H9 (cell line): ENCODE results near the gene PPARD. TPM values are rescaled to one million over a fixed set of nuclear protein-coding genes. Genes with fewer than 3 reads are reported as not detected.

Experiments
- DNase-seq: peaks from one replicate; pipeline ENCODE4 v3.0.0-alpha.2; 2017
- H2AFZ ChIP-seq: one replicate; pipeline ENCODE4 v1.6.1; 2013; ENCODE audit warnings: mild to moderate bottlenecking, low read length, control low read depth, moderate library complexity
- H2AK5ac ChIP-seq: 2 replicates; pipeline ENCODE4 v1.6.1; 2013; ENCODE audit warnings: low read length, control low read depth, mixed read lengths; ENCODE audit not compliant: insufficient read length
- H2BK120ac ChIP-seq: one replicate; pipeline ENCODE4 v1.6.1; 2013; ENCODE audit warnings: low read depth, mild to moderate bottlenecking, low read length, control low read depth, inconsistent platforms; ENCODE audit not compliant: poor library complexity, severe bottlenecking
- H2BK12ac ChIP-seq: 2 replicates; pipeline ENCODE4 v1.6.1; 2013; ENCODE audit warnings: low read length, control low read depth, mixed read lengths, low read depth; ENCODE audit not compliant: insufficient read length
- H2BK15ac ChIP-seq: 2 replicates; pipeline ENCODE4 v1.6.1; 2013; ENCODE audit warnings: low read depth, low read length, control low read depth
- H2BK20ac ChIP-seq: one replicate; pipeline ENCODE4 v1.6.1; 2013; ENCODE audit warnings: low read depth, mild to moderate bottlenecking, low read length, control low read depth, inconsistent platforms; ENCODE audit not compliant: poor library complexity, severe bottlenecking
- H2BK5ac ChIP-seq: 2 replicates; pipeline ENCODE4 v1.6.1; 2013; ENCODE audit warnings: low read length, control low read depth, mixed read lengths; ENCODE audit not compliant: insufficient read length
- H3K14ac ChIP-seq: 2 replicates; pipeline ENCODE4 v1.6.1; 2013; ENCODE audit warnings: low read length, control low read depth; ENCODE audit not compliant: insufficient read depth
- H3K18ac ChIP-seq: 2 replicates; pipeline ENCODE4 v1.6.1; 2013; ENCODE audit warnings: low read depth, mild to moderate bottlenecking, mixed read lengths, low read length, control low read depth; ENCODE audit not compliant: insufficient read length
- H3K23ac ChIP-seq: 2 replicates; pipeline ENCODE4 v1.6.1; 2013; ENCODE audit warnings: low read length, control low read depth, mixed read lengths, low read depth; ENCODE audit not compliant: insufficient read length
- H3K23me2 ChIP-seq: 2 replicates; pipeline ENCODE4 v1.6.1; 2013; ENCODE audit warnings: low read depth, mild to moderate bottlenecking, mixed read lengths, low read length, control low read depth; ENCODE audit not compliant: insufficient read length, poor library complexity, severe bottlenecking
- H3K27ac ChIP-seq: 2 replicates; pipeline ENCODE4 v1.5.1; 2013; ENCODE audit warnings: low read length, control low read depth, mixed read lengths, low read depth; ENCODE audit not compliant: insufficient read length
- H3K27me3 ChIP-seq: 2 replicates; pipeline ENCODE4 v1.6.1; 2013; ENCODE audit warnings: low read length, control low read depth, inconsistent platforms; ENCODE audit not compliant: insufficient read depth
- H3K4ac ChIP-seq: 2 replicates; pipeline ENCODE4 v1.6.1; 2013; ENCODE audit warnings: low read depth, mild to moderate bottlenecking, control low read depth, inconsistent platforms, low read length, moderate library complexity
- H3K4me1 ChIP-seq: 2 replicates; pipeline ENCODE4 v1.6.1; 2013; ENCODE audit warnings: low read length, control low read depth, inconsistent platforms; ENCODE audit not compliant: insufficient read depth
- H3K4me2 ChIP-seq: 2 replicates; pipeline ENCODE4 v1.6.1; 2013; ENCODE audit warnings: low read length, control low read depth, mixed read lengths; ENCODE audit not compliant: insufficient read length, insufficient read depth
- H3K56ac ChIP-seq: 2 replicates; pipeline ENCODE4 v1.6.1; 2013; ENCODE audit warnings: low read depth, mild to moderate bottlenecking, mixed read lengths, low read length, control low read depth; ENCODE audit not compliant: insufficient read length
- H3K79me1 ChIP-seq: 2 replicates; pipeline ENCODE4 v1.6.1; 2013; ENCODE audit warnings: low read depth, mild to moderate bottlenecking, moderate library complexity, low read length, control low read depth, inconsistent platforms; ENCODE audit not compliant: insufficient read depth, poor library complexity, severe bottlenecking
- H3K79me2 ChIP-seq: 2 replicates; pipeline ENCODE4 v1.6.1; 2013; ENCODE audit warnings: low read length, control low read depth, inconsistent platforms; ENCODE audit not compliant: insufficient read depth
- H3K9ac ChIP-seq: 2 replicates; pipeline ENCODE4 v1.6.1; 2013; ENCODE audit warnings: low read length, control low read depth, mixed read lengths; ENCODE audit not compliant: insufficient read length; ENCODE audit errors: extremely low read depth
- H3K9me3 ChIP-seq: one replicate; pipeline ENCODE4 v1.6.1; 2013; ENCODE audit warnings: low read depth, low read length, inconsistent platforms; ENCODE audit not compliant: control insufficient read depth
- H3T11ph ChIP-seq: one replicate; pipeline ENCODE4 v1.6.1; 2013; ENCODE audit warnings: mild to moderate bottlenecking, low read length, control low read depth, inconsistent platforms
- H4K20me1 ChIP-seq: one replicate; pipeline ENCODE4 v1.6.1; 2013; ENCODE audit not compliant: control insufficient read depth, insufficient read length, insufficient read depth
- H4K5ac ChIP-seq: 2 replicates; pipeline ENCODE4 v1.6.1; 2013; ENCODE audit warnings: low read depth, mild to moderate bottlenecking, mixed read lengths, low read length, control low read depth; ENCODE audit not compliant: insufficient read length
- H4K8ac ChIP-seq: replicated peaks from 2 replicates; pipeline ENCODE4 v1.6.1; 2013; ENCODE audit warnings: low read length, control low read depth, mixed read lengths, low read depth; ENCODE audit not compliant: insufficient read length
- H4K91ac ChIP-seq: 2 replicates; pipeline ENCODE4 v1.6.1; 2013; ENCODE audit warnings: low read depth, mild to moderate bottlenecking, moderate library complexity, mixed read lengths, low read length, control low read depth; ENCODE audit not compliant: insufficient read length
- H3K27ac Mint-ChIP-seq, 3 experiments: 2 replicates in 2 of 3; 3 replicates in 1 of 3; pipeline ENCODE4 v1.8.0; 2020 to 2021; ENCODE audit warnings: mixed read lengths in 3 of 3, mild to moderate bottlenecking in 1 of 3, moderate library complexity in 1 of 3
- H3K27me3 Mint-ChIP-seq: 2 replicates; pipeline ENCODE4 v1.8.0; 2021; ENCODE audit warnings: low read depth, mild to moderate bottlenecking, moderate library complexity, mixed read lengths
- H3K36me3 Mint-ChIP-seq, 3 experiments: 2 replicates in 2 of 3; 3 replicates in 1 of 3; pipeline ENCODE4 v1.8.0; 2020 to 2021; ENCODE audit warnings: low read depth in 3 of 3, mixed read lengths in 3 of 3; ENCODE audit not compliant: insufficient read depth in 1 of 3
- H3K4me1 Mint-ChIP-seq, 2 experiments: 2 replicates each; pipeline ENCODE4 v1.8.0; 2020; ENCODE audit warnings: mixed read lengths in 2 of 2
- H3K4me3 Mint-ChIP-seq, 2 experiments: 2 replicates in 1 of 2; 3 replicates in 1 of 2; pipeline ENCODE4 v1.8.0; 2020 to 2021; ENCODE audit warnings: mild to moderate bottlenecking in 2 of 2, mixed read lengths in 2 of 2, moderate library complexity in 1 of 2
- H3K9me3 Mint-ChIP-seq, 2 experiments: 2 replicates in 1 of 2; 3 replicates in 1 of 2; pipeline ENCODE4 v1.8.0; 2020; ENCODE audit warnings: mild to moderate bottlenecking in 2 of 2, mixed read lengths in 2 of 2, moderate library complexity in 1 of 2
- CTCF ChIP-seq: fragments of 200-600 bp; sonication (generic); conservative IDR thresholded peaks from 3 replicates; pipeline ENCODE4 v1.8.0; 2021; ENCODE audit warnings: antibody characterized with exemption, mild to moderate bottlenecking
- WGBS: extraction: QIAGEN DNeasy Blood & Tissue Kit; methylation state at CpG from one replicate; pipeline ENCODE4 v1.1.7; 2013; ENCODE audit warnings: missing lambda C conversion rate, low lambda C conversion rate, mixed read lengths; ENCODE audit not compliant: insufficient read length; ENCODE audit errors: extremely low coverage; 5-methylcytosine and 5-hydroxymethylcytosine counted together
- total RNA-seq: library from RNA; stranded (reverse); gene quantifications from 2 replicates; pipeline ENCODE4 v1.2.1, GENCODE V29; 2021

The PPARD gene
- total RNA-seq, 1 experiment from 2014 or later: 11.7 TPM

GRCh38 chr6:35465646-35466045, 123.3 kb downstream of the PPARD start:
- TF ChIP-seq CTCF: no peak
- Mint-ChIP-seq H3K9me3 (peaks cover 5 to 7% of the 10 kb centered on the region in 2 experiments; a peak in 4 of 5 replicates), H3K36me3 (peaks cover 36 to 71% (median 64%) of the 10 kb centered on the region in 3 experiments), H3K27me3 (peaks cover 6% of the 10 kb centered on the region), H3K4me1 (peaks cover 18 to 22% of the 10 kb centered on the region in 2 experiments), H3K4me3 (no peak overlapping the region), H3K27ac (no peak overlapping the region)
- no peak overlapping the region for H4K8ac ChIP-seq
- H3K14ac ChIP-seq: no peak overlapping the region
- no peak overlapping the region for H4K91ac ChIP-seq
- H2BK5ac ChIP-seq: no peak overlapping the region
- H3K79me1 ChIP-seq: peaks cover 3% of the 10 kb centered on the region
- H2BK15ac ChIP-seq: no peak overlapping the region
- H3K56ac ChIP-seq: no peak overlapping the region
- H3K4ac ChIP-seq: no peak overlapping the region
- H3K9ac ChIP-seq: no peak overlapping the region
- H3K27me3 ChIP-seq: no peaks in the 10 kb centered on the region
- no peak overlapping the region for H2AFZ ChIP-seq
- no peaks in the 10 kb centered on the region for H3K9me3 ChIP-seq
- no peak overlapping the region for H2BK20ac ChIP-seq
- no peak for DNase-seq
- no peak overlapping the region for H3T11ph ChIP-seq
- no peak overlapping the region for H2BK12ac ChIP-seq
- H2BK120ac ChIP-seq: no peak overlapping the region
- H3K4me1 ChIP-seq: peaks cover 3% of the 10 kb centered on the region; the same call in 1 of the 2 replicates
- H3K23ac ChIP-seq: no peak overlapping the region
- H2AK5ac ChIP-seq: no peak overlapping the region
- no peak overlapping the region for H3K4me2 ChIP-seq
- no CpG with 5 or more reads among the region's 1 CpG for WGBS
- peaks cover 19% of the 10 kb centered on the region; the same call in 1 of the 2 replicates for H3K79me2 ChIP-seq
- H4K5ac ChIP-seq: no peak overlapping the region
- no peak overlapping the region for H3K18ac ChIP-seq
- no peak overlapping the region for H3K27ac ChIP-seq
- H3K23me2 ChIP-seq: peaks cover 15% of the 10 kb centered on the region
- H4K20me1 ChIP-seq: no peaks in the 10 kb centered on the region
